WTC11 (cell line): ENCODE data around the gene ASGR1. TPM values are rescaled to one million over a fixed set of nuclear protein-coding genes. Genes with fewer than 3 reads are reported as not detected.

Source experiments
- ATAC-seq: fragments of 200-7000 bp; cut with Tn5 transposase; 2 replicates; pipeline ENCODE4 v1.10.0; 2021; ENCODE audit warnings: mild to moderate bottlenecking, moderate library complexity
- CTCF ChIA-PET: fragments of 300-600 bp; sonication (Branson Sonifier 250); formaldehyde crosslinking; loops from one replicate; lab custom pipeline; 2021; ENCODE audit warnings: antibody characterized with exemption; lab: Charles Lee
- POLR2A ChIA-PET: fragments of 350-600 bp; sonication (Branson Sonifier 250); formaldehyde crosslinking; loops from one replicate; lab custom pipeline; 2021; ENCODE audit warnings: antibody characterized with exemption; lab: Charles Lee
- DNase-seq: peaks from one replicate; pipeline ENCODE4 v3.0.0; 2021; ENCODE audit warnings: low spot score
- H3K27ac Mint-ChIP-seq: 2 replicates; pipeline ENCODE4 v1.8.0; 2021; ENCODE audit warnings: mixed read lengths
- H3K27me3 Mint-ChIP-seq: 2 replicates; pipeline ENCODE4 v1.8.0; 2021; ENCODE audit warnings: low read depth, mild to moderate bottlenecking, moderate library complexity, mixed read lengths
- H3K36me3 Mint-ChIP-seq: 2 replicates; pipeline ENCODE4 v1.8.0; 2021; ENCODE audit warnings: mixed read lengths
- H3K4me1 Mint-ChIP-seq: 2 replicates; pipeline ENCODE4 v1.8.0; 2022; ENCODE audit warnings: mixed read lengths
- H3K4me3 Mint-ChIP-seq: 2 replicates; pipeline ENCODE4 v1.8.0; 2021; ENCODE audit warnings: mild to moderate bottlenecking, moderate library complexity, mixed read lengths
- H3K9me3 Mint-ChIP-seq: 2 replicates; pipeline ENCODE4 v1.8.0; 2021; ENCODE audit warnings: mixed read lengths
- ATF1 ChIP-seq: sonication (generic); formaldehyde crosslinking; IDR thresholded peaks from 2 replicates; pipeline ENCODE4 v1.8.1; 2023; ENCODE audit warnings: mild to moderate bottlenecking, moderate library complexity, missing genetic modification reagents
- CREB1 ChIP-seq: sonication (generic); formaldehyde crosslinking; IDR thresholded peaks from 2 replicates; pipeline ENCODE4 v1.8.0; 2023; ENCODE audit warnings: mild to moderate bottlenecking, missing genetic modification reagents
- JAZF1 ChIP-seq: fragments of 250-450 bp; sonication (Bioruptor Pico); IDR thresholded peaks from 2 replicates; pipeline ENCODE4 v1.9.0; 2021; ENCODE audit warnings: moderate library complexity, mild to moderate bottlenecking, inconsistent platforms
- MYBL2 ChIP-seq: sonication (generic); formaldehyde crosslinking; IDR thresholded peaks from 2 replicates; pipeline ENCODE4 v1.8.1; 2023; ENCODE audit warnings: mild to moderate bottlenecking, moderate library complexity, missing genetic modification reagents
- NR2C2 ChIP-seq: sonication (generic); formaldehyde crosslinking; IDR thresholded peaks from 2 replicates; pipeline ENCODE4 v1.8.0; 2022; ENCODE audit warnings: mild to moderate bottlenecking, missing genetic modification reagents
- TCF7 ChIP-seq: sonication (generic); formaldehyde crosslinking; IDR thresholded peaks from 2 replicates; pipeline ENCODE4 v1.8.0; 2022; ENCODE audit warnings: mild to moderate bottlenecking, low read depth, missing genetic modification reagents, moderate library complexity
- TEAD1 ChIP-seq: sonication (generic); formaldehyde crosslinking; IDR thresholded peaks from 2 replicates; pipeline ENCODE4 v1.8.0; 2022; ENCODE audit warnings: mild to moderate bottlenecking, missing genetic modification reagents
- ZNF396 ChIP-seq: fragments of 250-450 bp; sonication (Bioruptor Pico); IDR thresholded peaks from 2 replicates; pipeline ENCODE4 v1.8.0; 2021; ENCODE audit warnings: mild to moderate bottlenecking, moderate library complexity, borderline replicate concordance
- total RNA-seq: library from RNA; stranded (reverse); gene quantifications from 3 replicates; pipeline ENCODE4 v1.2.3, GENCODE V29; 2021
- TF ChIP-seq, protein P1 (sequence below): sonication (generic); formaldehyde crosslinking; IDR thresholded peaks from 2 replicates; pipeline ENCODE4 v1.8.1; 2023; ENCODE audit warnings: mild to moderate bottlenecking, missing genetic modification reagents
- TF ChIP-seq, protein P2 (sequence below): sonication (generic); formaldehyde crosslinking; IDR thresholded peaks from 2 replicates; pipeline ENCODE4 v1.8.0; 2022; ENCODE audit warnings: mild to moderate bottlenecking, missing genetic modification reagents
- TF ChIP-seq, protein P3 (sequence below): fragments of 200-600 bp; IDR thresholded peaks from 2 replicates; pipeline ENCODE4 v1.8.0; 2022; ENCODE audit warnings: antibody characterized with exemption
- TF ChIP-seq, protein P4 (sequence below): sonication (generic); formaldehyde crosslinking; IDR thresholded peaks from 2 replicates; pipeline ENCODE4 v1.8.1; 2022; ENCODE audit warnings: mild to moderate bottlenecking, moderate library complexity, missing genetic modification reagents
- TF ChIP-seq, protein P5 (sequence below): fragments of 250-450 bp; sonication (Bioruptor Pico); IDR thresholded peaks from 2 replicates; pipeline ENCODE4 v1.9.0; 2021; ENCODE audit warnings: mild to moderate bottlenecking, borderline replicate concordance
- TF ChIP-seq, protein P6 (sequence below): sonication (generic); formaldehyde crosslinking; conservative IDR thresholded peaks from 2 replicates; pipeline ENCODE4 v1.8.1; 2023; ENCODE audit warnings: mild to moderate bottlenecking, low read depth, missing genetic modification reagents, moderate library complexity

Gene ASGR1
- total RNA-seq, 1 experiment from 2014 or later = 13.3 TPM

DNA sequence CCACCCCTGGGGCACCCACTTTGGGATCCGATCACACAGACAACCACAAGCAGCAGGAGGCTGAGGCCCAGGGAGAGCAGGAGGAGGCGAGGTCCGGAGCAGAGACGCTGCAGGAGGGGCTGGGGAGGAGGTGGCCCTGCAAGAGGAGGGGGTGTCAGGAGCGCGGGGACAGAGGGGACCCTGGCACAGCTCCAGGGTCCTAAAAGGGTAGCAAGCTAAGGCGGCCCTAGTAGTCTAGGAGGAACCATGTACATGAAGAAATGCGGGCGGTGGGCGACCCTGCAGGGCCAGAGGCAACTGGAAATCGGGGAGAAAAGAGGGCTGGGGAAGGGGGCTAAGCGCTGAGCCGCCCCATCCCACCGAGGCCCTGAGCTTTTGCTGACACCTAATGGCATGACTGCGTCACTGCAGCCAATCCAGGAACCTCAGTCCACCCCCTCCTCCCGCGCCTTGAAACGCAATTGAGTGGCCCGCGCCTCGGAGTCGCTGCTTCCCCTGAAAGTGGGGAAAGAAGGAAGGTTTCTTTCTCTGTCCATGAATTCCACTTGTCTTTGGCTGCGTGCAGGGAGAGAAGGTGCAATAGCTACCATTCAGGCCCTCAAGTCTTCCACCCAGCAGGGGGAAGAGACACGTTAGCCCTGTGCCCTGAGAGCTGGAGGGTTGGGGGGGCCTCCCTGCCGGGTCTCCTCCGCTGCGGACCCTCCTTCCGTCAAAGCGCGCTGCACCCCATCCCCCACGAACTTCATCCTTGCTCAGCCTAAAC lies 1.8 kb downstream of the ASGR1 start:
- no peak overlapping the region for H3K4me3 Mint-ChIP-seq
- H3K27ac Mint-ChIP-seq = peak overlapping the region; percentile 80; the same call in 1 of the 2 replicates
- TF ChIP-seq ATF1 = no peak
- TF ChIP-seq, protein P1, sequence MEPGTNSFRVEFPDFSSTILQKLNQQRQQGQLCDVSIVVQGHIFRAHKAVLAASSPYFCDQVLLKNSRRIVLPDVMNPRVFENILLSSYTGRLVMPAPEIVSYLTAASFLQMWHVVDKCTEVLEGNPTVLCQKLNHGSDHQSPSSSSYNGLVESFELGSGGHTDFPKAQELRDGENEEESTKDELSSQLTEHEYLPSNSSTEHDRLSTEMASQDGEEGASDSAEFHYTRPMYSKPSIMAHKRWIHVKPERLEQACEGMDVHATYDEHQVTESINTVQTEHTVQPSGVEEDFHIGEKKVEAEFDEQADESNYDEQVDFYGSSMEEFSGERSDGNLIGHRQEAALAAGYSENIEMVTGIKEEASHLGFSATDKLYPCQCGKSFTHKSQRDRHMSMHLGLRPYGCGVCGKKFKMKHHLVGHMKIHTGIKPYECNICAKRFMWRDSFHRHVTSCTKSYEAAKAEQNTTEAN (CRISPR knock-in tag) = peak; percentile 43; the same call in 1 of the 2 replicates
- TF ChIP-seq, protein P2, sequence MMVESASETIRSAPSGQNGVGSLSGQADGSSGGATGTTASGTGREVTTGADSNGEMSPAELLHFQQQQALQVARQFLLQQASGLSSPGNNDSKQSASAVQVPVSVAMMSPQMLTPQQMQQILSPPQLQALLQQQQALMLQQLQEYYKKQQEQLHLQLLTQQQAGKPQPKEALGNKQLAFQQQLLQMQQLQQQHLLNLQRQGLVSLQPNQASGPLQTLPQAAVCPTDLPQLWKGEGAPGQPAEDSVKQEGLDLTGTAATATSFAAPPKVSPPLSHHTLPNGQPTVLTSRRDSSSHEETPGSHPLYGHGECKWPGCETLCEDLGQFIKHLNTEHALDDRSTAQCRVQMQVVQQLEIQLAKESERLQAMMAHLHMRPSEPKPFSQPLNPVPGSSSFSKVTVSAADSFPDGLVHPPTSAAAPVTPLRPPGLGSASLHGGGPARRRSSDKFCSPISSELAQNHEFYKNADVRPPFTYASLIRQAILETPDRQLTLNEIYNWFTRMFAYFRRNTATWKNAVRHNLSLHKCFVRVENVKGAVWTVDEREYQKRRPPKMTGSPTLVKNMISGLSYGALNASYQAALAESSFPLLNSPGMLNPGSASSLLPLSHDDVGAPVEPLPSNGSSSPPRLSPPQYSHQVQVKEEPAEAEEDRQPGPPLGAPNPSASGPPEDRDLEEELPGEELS (CRISPR knock-in tag) = no peak; the same call in 1 of the 2 replicates
- TF ChIP-seq, protein P3, sequence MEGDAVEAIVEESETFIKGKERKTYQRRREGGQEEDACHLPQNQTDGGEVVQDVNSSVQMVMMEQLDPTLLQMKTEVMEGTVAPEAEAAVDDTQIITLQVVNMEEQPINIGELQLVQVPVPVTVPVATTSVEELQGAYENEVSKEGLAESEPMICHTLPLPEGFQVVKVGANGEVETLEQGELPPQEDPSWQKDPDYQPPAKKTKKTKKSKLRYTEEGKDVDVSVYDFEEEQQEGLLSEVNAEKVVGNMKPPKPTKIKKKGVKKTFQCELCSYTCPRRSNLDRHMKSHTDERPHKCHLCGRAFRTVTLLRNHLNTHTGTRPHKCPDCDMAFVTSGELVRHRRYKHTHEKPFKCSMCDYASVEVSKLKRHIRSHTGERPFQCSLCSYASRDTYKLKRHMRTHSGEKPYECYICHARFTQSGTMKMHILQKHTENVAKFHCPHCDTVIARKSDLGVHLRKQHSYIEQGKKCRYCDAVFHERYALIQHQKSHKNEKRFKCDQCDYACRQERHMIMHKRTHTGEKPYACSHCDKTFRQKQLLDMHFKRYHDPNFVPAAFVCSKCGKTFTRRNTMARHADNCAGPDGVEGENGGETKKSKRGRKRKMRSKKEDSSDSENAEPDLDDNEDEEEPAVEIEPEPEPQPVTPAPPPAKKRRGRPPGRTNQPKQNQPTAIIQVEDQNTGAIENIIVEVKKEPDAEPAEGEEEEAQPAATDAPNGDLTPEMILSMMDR = peak; percentile 77
- TF ChIP-seq, protein P4, sequence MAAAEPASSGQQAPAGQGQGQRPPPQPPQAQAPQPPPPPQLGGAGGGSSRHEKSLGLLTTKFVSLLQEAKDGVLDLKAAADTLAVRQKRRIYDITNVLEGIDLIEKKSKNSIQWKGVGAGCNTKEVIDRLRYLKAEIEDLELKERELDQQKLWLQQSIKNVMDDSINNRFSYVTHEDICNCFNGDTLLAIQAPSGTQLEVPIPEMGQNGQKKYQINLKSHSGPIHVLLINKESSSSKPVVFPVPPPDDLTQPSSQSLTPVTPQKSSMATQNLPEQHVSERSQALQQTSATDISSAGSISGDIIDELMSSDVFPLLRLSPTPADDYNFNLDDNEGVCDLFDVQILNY (CRISPR knock-in tag) = 0 out of 2 replicates have a peak, but pooled peaks have one; percentile 44
- no peak for TF ChIP-seq ZNF396 (CRISPR knock-in tag)
- ChIA-PET CTCF (interaction anchor here (0.6 to 4.5 kb wide), 43 partner anchors 9 to 262 kb away, joined by 3 to 75 read pairs (median 5); partner anchors contain the start of genes ACADVL, ASGR2, DLG4 and PHF23), POLR2A (interaction anchor here (1.3 to 1.9 kb wide), 4 partner anchors 43 to 142 kb away, joined by 3 to 8 read pairs (median 4); partner anchors contain the start of genes ACADVL and SLC16A13)
- H3K4me1 Mint-ChIP-seq = peaks cover 12% of the 10 kb centered on the region
- H3K27me3 Mint-ChIP-seq = peaks cover 10% of the 10 kb centered on the region
- DNase-seq (peak; percentile 85), ATAC-seq (peak; percentile 68)
- no peaks in the 10 kb centered on the region for H3K9me3 Mint-ChIP-seq
- H3K36me3 Mint-ChIP-seq = no peaks in the 10 kb centered on the region; the same call in none of the 2 replicates

DNA sequence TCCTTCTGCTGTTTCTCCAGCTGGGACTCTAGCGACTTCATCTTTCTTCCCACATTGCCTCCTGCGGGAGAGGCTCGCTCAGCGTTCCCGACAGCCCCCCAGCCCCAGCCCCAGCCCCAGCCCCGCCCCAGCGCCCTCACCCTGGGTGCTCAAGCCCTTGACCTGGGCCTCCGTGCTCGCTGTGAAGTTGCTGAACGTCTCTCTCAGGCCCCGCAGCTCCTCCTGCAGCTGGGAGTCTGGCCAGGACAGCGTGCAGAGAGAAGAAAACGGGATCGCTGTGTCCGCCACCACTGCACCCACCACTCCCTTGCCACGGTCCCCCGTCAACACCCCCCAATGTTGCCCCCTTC lies 2.4 kb downstream of the ASGR1 start:
- peak; percentile 37 for DNase-seq
- ChIA-PET CTCF (interaction anchor here (0.7 to 4.5 kb wide), 35 partner anchors 9 to 211 kb away, joined by 3 to 75 read pairs (median 6); partner anchors contain the start of genes ACADVL, DLG4, PHF23 and SLC16A11), POLR2A (interaction anchor here (1.3 to 1.9 kb wide), 3 partner anchors 44 to 134 kb away, joined by 3 to 8 read pairs (median 4); partner anchors contain the start of gene ACADVL)
- peak; percentile 9 for ATAC-seq
- no peak overlapping the region for H3K4me3 Mint-ChIP-seq
- H3K4me1 Mint-ChIP-seq = peaks cover 12% of the 10 kb centered on the region
- H3K27ac Mint-ChIP-seq = no peak overlapping the region
- peaks cover 10% of the 10 kb centered on the region for H3K27me3 Mint-ChIP-seq
- no peaks in the 10 kb centered on the region for H3K9me3 Mint-ChIP-seq
- no peaks in the 10 kb centered on the region; the same call in none of the 2 replicates for H3K36me3 Mint-ChIP-seq
- no peak for TF ChIP-seq TCF7 (CRISPR knock-in tag)
- TF ChIP-seq, protein P5, sequence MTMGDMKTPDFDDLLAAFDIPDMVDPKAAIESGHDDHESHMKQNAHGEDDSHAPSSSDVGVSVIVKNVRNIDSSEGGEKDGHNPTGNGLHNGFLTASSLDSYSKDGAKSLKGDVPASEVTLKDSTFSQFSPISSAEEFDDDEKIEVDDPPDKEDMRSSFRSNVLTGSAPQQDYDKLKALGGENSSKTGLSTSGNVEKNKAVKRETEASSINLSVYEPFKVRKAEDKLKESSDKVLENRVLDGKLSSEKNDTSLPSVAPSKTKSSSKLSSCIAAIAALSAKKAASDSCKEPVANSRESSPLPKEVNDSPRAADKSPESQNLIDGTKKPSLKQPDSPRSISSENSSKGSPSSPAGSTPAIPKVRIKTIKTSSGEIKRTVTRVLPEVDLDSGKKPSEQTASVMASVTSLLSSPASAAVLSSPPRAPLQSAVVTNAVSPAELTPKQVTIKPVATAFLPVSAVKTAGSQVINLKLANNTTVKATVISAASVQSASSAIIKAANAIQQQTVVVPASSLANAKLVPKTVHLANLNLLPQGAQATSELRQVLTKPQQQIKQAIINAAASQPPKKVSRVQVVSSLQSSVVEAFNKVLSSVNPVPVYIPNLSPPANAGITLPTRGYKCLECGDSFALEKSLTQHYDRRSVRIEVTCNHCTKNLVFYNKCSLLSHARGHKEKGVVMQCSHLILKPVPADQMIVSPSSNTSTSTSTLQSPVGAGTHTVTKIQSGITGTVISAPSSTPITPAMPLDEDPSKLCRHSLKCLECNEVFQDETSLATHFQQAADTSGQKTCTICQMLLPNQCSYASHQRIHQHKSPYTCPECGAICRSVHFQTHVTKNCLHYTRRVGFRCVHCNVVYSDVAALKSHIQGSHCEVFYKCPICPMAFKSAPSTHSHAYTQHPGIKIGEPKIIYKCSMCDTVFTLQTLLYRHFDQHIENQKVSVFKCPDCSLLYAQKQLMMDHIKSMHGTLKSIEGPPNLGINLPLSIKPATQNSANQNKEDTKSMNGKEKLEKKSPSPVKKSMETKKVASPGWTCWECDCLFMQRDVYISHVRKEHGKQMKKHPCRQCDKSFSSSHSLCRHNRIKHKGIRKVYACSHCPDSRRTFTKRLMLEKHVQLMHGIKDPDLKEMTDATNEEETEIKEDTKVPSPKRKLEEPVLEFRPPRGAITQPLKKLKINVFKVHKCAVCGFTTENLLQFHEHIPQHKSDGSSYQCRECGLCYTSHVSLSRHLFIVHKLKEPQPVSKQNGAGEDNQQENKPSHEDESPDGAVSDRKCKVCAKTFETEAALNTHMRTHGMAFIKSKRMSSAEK = no peak
- no peak for TF ChIP-seq TEAD1 (CRISPR knock-in tag)
- TF ChIP-seq, protein P3 = no peak
- TF ChIP-seq NR2C2 (CRISPR knock-in tag) = no peak
- TF ChIP-seq, protein P1 (CRISPR knock-in tag) = no peak
- TF ChIP-seq MYBL2 = no peak
- no peak for TF ChIP-seq JAZF1 (CRISPR knock-in tag)
- TF ChIP-seq CREB1 = no peak
- TF ChIP-seq, protein P6, sequence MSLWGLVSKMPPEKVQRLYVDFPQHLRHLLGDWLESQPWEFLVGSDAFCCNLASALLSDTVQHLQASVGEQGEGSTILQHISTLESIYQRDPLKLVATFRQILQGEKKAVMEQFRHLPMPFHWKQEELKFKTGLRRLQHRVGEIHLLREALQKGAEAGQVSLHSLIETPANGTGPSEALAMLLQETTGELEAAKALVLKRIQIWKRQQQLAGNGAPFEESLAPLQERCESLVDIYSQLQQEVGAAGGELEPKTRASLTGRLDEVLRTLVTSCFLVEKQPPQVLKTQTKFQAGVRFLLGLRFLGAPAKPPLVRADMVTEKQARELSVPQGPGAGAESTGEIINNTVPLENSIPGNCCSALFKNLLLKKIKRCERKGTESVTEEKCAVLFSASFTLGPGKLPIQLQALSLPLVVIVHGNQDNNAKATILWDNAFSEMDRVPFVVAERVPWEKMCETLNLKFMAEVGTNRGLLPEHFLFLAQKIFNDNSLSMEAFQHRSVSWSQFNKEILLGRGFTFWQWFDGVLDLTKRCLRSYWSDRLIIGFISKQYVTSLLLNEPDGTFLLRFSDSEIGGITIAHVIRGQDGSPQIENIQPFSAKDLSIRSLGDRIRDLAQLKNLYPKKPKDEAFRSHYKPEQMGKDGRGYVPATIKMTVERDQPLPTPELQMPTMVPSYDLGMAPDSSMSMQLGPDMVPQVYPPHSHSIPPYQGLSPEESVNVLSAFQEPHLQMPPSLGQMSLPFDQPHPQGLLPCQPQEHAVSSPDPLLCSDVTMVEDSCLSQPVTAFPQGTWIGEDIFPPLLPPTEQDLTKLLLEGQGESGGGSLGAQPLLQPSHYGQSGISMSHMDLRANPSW (CRISPR knock-in tag) = no peak
